KBM-7 (cell line): ENCODE results near the gene MAPRE3.

ENCODE experiments used
- DNase-seq: peaks from one replicate; pipeline ENCODE4 v3.0.0-alpha.2; 2015
- in situ Hi-C: fragments of 300-500 bp; cut with MboI; formaldehyde crosslinking; loops from 2 replicates; pipeline ENCODE4 v1.14.3; 2020; ENCODE audit warnings: low sequenced_read_pairs, low pct_unique_long_range_greater_than_20kb, mixed read lengths

MAPRE3 gene

GRCh38 chr2:27003857-27004256 is 33.4 kb downstream of the MAPRE3 start:
- in situ Hi-C loops = no loop called here
- DNase-seq = no peak

- DNase-seq = no peak
- in situ Hi-C loops = no loop called here
Observed at GRCh38 chr2:27006602-27007415, 36.4 kb downstream of the MAPRE3 start.

DNA sequence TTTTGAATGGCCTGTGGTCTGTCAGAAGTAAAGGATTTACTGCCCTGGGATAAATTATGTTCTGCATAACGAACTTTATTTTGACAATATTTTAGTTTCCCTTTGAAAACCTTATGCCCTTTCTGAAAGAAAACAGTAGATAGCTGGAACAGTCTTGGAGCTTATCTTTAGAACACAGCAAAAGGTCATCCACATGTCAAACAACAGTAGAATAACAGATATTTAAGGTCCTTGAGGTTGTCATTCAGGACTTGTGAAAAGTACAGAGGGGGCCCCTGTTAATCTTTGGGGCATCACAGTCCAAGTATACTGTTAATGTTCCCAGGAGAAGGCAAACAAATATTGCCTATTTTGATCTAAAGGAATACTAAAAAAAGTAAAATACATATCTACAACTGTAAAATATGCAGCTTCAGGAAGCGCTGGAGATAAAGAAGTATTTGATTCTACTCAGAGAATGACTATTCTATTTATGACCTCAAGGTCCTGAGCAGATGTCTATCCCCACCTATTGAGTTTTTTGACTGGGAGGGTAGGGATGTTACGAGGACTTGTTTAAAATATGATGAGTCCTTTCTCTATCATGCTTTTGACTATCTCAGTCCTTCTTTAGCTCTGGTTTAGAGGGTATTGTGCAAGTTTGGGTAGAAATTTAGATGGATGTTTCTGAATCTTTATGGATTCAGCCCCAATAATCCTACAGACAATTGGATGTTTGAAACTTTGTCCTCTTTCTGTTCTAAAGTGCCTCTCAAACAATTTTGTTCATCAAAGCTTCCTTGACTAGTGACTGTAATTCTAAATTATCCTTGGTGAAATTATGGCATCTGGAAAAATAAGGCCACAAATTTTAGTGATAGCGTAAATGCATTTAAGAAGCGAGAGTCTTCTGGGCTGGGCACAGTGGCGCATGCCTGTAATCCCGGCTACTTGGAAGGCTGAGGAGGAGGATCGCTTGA is 37.3 kb downstream of the MAPRE3 start:
- in situ Hi-C loops = no loop called here
- DNase-seq = no peak

DNA sequence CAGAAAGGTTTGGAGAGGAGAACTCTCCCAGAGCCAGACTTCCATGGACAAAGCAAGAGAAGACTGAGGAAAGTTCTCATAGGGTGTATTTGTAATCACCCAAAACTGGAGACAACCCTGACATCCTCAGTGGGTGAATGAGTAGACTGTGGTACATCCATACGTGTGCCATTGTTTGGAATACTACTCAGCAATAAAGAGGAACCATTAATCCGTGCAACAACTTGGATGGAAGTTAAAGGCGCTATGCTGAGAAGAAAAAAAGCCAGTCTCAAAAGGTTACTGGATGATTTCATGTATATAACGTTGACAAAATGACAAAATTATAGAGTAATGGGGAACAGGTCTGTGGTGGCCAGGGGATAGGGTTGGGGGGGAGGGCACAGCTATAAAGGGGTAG is 38.2 kb downstream of the MAPRE3 start:
- in situ Hi-C loops = no loop called here
- no peak for DNase-seq

- in situ Hi-C loops = no loop called here
- no peak for DNase-seq
Observed at GRCh38 chr2:27009083-27009482, 38.6 kb downstream of the MAPRE3 start.

GRCh38 chr2:27009716-27010115 is 39.3 kb downstream of the MAPRE3 start:
- no peak for DNase-seq
- in situ Hi-C loops = loop anchor here (10.0 kb wide), 1 partner anchor 45 kb away; no protein-coding TSS in a partner anchor

- in situ Hi-C loops = loop anchor here (10.0 kb wide), 1 partner anchor 45 kb away; no protein-coding TSS in a partner anchor
- no peak for DNase-seq
Observed at GRCh38 chr2:27010139-27010538, 39.7 kb downstream of the MAPRE3 start.

- DNase-seq = no peak
- in situ Hi-C loops = loop anchor here (10.0 kb wide), 1 partner anchor 49 kb away; no protein-coding TSS in a partner anchor
Observed at GRCh38 chr2:27013738-27014137, 43.3 kb downstream of the MAPRE3 start.

DNA sequence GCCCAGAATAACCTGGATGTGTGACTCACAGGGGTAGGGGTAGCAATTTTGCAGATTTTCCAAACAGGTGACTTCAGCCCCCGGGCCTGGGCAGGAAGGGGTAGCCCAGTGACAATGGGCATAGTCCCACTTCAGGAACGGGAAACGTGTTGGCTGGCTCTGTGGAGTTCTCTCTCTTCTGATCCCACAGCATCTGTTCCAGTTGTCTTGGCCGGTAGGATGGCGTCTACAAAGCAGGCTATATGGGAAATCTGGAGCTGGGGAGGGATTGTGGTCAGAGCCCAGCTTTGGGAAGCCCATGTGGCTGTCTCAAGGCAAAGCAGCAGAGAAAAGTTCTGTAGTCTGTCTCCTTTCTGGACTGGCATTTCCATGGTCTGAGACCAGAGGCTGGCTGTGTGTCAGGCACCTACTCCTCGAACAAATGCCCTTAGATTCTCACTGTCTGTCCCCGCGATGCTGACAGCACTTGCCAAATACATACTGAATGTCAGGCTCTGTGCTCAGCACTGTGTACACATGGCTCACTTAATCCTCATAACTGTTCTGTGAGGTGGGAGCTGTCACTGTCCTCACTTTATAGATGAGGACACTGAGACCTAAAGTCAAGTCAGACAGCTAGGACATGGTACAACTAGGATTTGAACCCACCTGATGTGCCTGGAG is 44.5 kb downstream of the MAPRE3 start:
- DNase-seq = no peak
- in situ Hi-C loops = loop anchor here (10.0 kb wide), 1 partner anchor 50 kb away; no protein-coding TSS in a partner anchor

DNA sequence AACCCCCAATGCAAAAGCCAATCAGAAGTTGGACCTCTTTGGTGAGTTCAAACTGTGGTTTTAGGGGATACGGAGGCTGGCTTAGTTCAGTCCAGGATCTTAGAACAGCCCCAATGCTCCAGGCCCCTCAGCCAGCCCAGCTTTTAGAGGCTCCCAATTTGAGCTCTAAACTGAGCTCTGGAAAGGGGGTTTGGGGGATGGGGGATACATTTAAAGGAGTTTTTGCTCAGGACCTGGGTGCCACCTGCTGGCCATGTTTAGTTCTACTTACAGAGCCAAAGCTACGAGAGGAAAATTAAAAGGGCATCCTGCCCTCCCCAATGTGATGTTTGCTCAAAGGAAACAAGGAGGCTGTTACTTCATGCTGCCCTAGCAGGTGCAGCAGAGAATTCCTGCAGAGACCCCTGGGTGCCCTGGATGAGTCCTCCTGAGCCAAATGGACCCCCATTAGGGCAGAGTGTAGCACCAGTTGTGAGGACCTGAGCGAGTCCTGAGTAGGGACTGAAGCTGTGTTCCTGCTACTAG is 46.4 kb downstream of the MAPRE3 start:
- peak; percentile 79 for DNase-seq
- in situ Hi-C loops = loop anchor here (10.0 kb wide), 1 partner anchor 52 kb away; no protein-coding TSS in a partner anchor

- DNase-seq = no peak
- in situ Hi-C loops = loop anchor here (10.0 kb wide), 1 partner anchor 53 kb away; no protein-coding TSS in a partner anchor
Observed at GRCh38 chr2:27018142-27018541, 47.7 kb downstream of the MAPRE3 start.

GRCh38 chr2:27019459-27019858 is 49.0 kb downstream of the MAPRE3 start:
- no peak for DNase-seq
- in situ Hi-C loops = loop anchor here (10.0 kb wide), 1 partner anchor 55 kb away; no protein-coding TSS in a partner anchor

DNA sequence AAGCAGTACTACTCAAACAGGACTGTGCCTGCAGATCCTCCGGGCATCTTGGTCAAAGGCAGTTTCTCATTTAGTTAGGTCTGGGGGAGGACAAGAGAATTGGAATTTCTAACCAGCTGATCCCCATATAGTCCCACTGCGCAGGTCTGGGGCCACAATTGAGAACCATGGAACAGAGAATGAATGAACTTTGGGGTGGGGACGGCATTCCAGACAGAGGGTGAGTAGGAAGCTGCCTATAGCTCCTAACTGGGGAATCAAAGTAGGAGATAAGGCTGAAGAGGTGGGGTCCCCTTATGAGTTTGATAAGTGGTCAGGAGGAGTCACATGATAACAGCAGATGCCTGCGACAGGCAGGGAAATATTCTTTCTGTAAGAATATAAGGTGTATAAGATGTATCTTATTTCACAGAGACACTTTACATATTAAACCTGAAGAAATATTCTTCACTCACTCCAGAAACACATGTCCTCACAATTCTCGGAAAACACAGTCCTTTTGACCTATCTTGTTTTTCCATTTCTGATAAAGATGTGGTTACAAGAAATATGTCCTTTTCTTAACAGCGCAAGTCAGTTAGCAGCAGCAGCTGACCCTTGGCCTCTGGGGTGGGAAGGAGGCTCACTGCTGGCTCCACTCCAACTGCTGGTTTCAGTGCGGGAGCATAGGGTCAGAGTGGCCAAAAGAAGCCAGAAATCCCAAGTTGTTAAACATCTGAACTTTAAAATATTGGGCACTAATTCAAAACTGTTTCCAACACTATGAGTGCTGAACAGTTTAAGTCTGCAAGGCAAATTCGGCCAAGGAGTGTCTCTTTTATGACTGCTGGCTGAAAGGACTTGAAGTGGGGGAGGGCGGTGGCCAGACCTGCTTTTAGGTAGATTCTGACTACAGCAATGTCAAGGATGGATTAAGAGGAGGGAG is 49.8 kb downstream of the MAPRE3 start:
- no peak for DNase-seq
- in situ Hi-C loops = loop anchor here (10.0 kb wide), 1 partner anchor 55 kb away; no protein-coding TSS in a partner anchor

DNA sequence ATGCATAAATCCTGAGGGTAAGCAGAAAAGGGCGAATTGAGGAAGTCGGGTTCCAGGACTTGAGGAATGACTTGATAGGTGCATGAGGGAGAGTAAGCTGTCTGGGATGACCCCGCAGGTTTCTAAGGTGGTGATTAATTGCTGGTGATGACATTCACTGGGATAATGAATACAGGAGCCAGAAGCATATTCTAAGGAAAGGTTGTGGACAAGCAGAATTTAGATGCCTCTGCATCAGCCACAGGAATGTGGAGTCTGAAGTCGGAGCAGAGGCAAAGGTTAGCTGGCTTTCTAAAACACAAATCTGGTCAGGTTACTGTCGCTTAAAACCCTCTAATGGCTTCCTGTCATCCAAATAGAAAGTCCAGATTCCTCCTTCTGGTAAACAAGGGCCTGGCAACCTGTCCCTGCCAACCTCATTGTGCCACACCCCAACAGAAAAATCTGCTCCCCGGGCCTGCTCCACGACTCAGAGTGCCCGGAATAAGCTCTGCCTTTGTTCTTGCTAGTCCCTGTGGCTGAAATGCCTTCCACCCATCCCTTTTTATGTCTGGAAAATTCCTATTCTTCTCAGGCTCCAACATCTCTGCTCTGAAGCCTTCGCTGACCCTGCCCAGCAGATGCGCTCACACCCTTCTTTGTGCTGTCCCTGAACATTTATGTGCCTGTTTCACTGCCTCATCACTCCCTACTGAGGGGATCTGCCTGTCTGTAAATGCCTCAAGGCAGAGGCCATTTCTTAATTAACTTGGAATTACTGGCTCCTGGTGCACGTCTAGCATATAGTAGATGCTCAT is 51.0 kb downstream of the MAPRE3 start:
- in situ Hi-C loops = no loop called here

DNA sequence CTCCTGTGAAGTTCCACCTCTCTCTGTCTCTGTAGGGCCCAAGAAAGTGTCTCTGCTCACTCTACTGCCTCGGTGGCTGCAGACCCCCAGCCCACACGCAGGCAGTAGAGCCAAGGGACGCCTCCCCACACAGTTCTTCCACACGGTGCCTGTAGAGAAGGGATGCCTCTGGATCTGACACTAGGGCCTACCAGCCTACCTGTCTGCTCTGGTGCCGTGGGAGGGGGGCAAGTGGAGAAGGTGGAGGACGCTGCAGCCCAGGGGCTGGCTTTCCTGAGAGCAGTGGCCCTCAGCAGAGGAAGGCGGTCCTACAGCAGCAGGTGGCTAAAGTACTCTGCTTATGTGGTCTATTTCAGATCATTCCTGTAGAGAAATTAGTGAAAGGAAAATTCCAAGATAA is 53.3 kb downstream of the MAPRE3 start:
- in situ Hi-C loops = no loop called here
- DNase-seq = no peak

More for the DNA sequence above, 51.0 kb downstream of the MAPRE3 start:
- no peak for DNase-seq

- in situ Hi-C loops = no loop called here
- no peak for DNase-seq
Observed at GRCh38 chr2:27024188-27024587, 53.8 kb downstream of the MAPRE3 start.

GRCh38 chr2:27024812-27025211 is 54.4 kb downstream of the MAPRE3 start:
- in situ Hi-C loops = no loop called here
- peak; percentile 11 for DNase-seq
